ENCODE measurements around the gene COPS9.

COPS9 gene

DNA sequence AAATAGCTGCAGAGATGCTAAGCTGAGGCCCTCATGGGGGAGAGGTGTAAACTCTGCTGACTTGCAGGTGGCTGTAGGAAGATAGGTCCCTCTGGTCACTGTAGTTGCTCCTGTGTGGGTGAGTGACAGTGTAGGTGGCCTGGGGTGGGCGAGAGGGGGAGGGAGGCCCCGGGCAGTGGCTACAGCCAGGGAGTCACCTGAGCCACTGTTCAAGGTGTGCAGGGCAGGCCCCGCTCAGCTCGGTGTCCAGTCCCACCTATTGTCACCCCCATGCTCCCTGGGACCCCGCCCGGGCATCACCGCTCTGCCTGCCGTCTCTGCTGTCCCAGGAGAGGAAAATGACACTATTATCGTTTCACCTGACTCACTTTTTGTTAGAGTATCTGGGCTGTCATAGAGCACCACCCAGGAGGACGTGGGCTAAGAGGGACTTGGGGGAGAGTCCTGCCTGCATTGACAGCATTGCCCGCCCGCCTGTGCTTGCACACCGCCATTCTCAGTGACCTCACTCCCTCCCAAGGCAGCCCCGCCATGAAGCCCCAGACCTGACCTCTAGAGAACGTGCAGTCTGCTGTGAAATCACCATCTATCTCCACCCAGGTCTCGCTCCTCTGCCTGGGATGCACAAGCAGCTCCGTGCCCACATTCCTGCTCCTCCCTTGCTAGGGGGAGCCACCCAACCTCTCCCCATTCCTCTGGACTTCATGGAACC, 29.2 kb downstream of the COPS9 start:
- Histone ChIP-seq H3K36me3 (replicated peaks; ENCODE audit: low read depth, low read length) (no peaks in the 10 kb centered on the region), H2AFZ (ENCODE audit: low read depth, low read length) (no peak overlapping the region), H3K27ac (ENCODE audit: low read length) (no peak overlapping the region), H3K79me2 (ENCODE audit: low read length) (no peaks in the 10 kb centered on the region), H4K20me1 (ENCODE audit: insufficient read depth, low read length) (no peaks in the 10 kb centered on the region), H3K9me3 (ENCODE audit: insufficient read depth, low read length) (no peaks in the 10 kb centered on the region), H3K4me2 (ENCODE audit: low read length) (no peak overlapping the region), H3K4me3 (ENCODE audit: low read length) (no peak overlapping the region), H3K9ac (ENCODE audit: low read length) (no peak overlapping the region), H3K27me3 (ENCODE audit: low read depth, low read length) (no peaks in the 10 kb centered on the region), H3K4me1 (ENCODE audit: low read length) (no peaks in the 10 kb centered on the region)
- TF ChIP-seq, protein P1, sequence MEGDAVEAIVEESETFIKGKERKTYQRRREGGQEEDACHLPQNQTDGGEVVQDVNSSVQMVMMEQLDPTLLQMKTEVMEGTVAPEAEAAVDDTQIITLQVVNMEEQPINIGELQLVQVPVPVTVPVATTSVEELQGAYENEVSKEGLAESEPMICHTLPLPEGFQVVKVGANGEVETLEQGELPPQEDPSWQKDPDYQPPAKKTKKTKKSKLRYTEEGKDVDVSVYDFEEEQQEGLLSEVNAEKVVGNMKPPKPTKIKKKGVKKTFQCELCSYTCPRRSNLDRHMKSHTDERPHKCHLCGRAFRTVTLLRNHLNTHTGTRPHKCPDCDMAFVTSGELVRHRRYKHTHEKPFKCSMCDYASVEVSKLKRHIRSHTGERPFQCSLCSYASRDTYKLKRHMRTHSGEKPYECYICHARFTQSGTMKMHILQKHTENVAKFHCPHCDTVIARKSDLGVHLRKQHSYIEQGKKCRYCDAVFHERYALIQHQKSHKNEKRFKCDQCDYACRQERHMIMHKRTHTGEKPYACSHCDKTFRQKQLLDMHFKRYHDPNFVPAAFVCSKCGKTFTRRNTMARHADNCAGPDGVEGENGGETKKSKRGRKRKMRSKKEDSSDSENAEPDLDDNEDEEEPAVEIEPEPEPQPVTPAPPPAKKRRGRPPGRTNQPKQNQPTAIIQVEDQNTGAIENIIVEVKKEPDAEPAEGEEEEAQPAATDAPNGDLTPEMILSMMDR (IDR thresholded peaks at IDR 0.05; ENCODE audit: low read depth, low read length) = no peak
- no peak for TF ChIP-seq EZH2phosphoT487 (IDR thresholded peaks at IDR 0.05; ENCODE audit: low read depth)

DNA sequence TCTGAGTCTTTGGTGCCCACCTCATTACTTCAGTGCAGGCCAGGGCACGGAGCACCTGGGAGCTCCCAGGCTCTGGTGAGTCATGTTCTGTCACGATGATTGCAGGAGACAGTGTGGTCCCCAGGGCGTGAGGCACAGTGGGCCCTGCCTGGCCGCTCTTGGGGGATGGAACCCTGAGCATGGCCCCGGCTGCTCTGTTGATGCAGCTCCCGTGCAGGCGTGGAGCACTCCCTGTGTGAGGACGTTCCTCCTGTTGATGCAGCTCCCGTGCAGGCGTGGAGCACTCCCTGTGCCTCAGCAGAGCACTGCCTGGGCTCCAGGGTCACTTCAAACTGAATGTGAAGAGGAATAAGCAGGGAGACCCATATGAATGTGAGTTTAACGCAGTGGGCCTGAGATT, 30.1 kb downstream of the COPS9 start:
- Histone ChIP-seq H3K27ac (ENCODE audit: low read length) (no peak overlapping the region), H2AFZ (ENCODE audit: low read depth, low read length) (no peak overlapping the region), H3K27me3 (ENCODE audit: low read depth, low read length) (no peaks in the 10 kb centered on the region), H3K9me3 (ENCODE audit: insufficient read depth, low read length) (no peaks in the 10 kb centered on the region), H4K20me1 (ENCODE audit: insufficient read depth, low read length) (no peaks in the 10 kb centered on the region), H3K4me2 (ENCODE audit: low read length) (no peak overlapping the region), H3K4me1 (ENCODE audit: low read length) (no peaks in the 10 kb centered on the region), H3K36me3 (replicated peaks; ENCODE audit: low read depth, low read length) (no peaks in the 10 kb centered on the region), H3K4me3 (ENCODE audit: low read length) (no peak overlapping the region), H3K79me2 (ENCODE audit: low read length) (no peaks in the 10 kb centered on the region), H3K9ac (ENCODE audit: low read length) (no peak overlapping the region)
- no peak for TF ChIP-seq EZH2phosphoT487 (IDR thresholded peaks at IDR 0.05; ENCODE audit: low read depth)
- TF ChIP-seq, protein P1 (IDR thresholded peaks at IDR 0.05; ENCODE audit: low read depth, low read length) = no peak

DNA sequence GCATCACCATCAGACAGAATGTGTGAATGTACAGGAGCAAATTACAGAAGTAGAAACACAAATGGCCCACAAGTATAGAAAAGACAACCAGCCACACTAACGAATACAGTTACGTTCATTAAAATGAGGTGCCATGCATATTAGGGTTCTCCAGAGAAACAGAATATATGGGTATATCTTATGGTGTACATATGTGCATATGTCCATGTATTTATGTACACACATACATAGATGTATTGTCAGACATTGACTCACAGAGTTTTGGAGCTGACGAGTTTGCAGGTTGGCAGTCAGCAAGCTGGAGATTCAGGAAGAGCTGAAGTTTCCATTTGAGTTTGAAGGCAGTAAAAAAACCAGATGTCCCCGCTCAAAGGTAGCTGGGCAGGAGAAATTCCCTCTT, 33.0 kb downstream of the COPS9 start:
- Histone ChIP-seq H3K36me3 (replicated peaks; ENCODE audit: low read depth, low read length) (no peaks in the 10 kb centered on the region), H3K4me1 (ENCODE audit: low read length) (no peaks in the 10 kb centered on the region), H3K9ac (ENCODE audit: low read length) (no peak overlapping the region), H3K79me2 (ENCODE audit: low read length) (no peaks in the 10 kb centered on the region), H4K20me1 (ENCODE audit: insufficient read depth, low read length) (no peaks in the 10 kb centered on the region), H3K4me2 (ENCODE audit: low read length) (no peak overlapping the region), H3K9me3 (ENCODE audit: insufficient read depth, low read length) (no peaks in the 10 kb centered on the region), H3K4me3 (ENCODE audit: low read length) (no peak overlapping the region), H2AFZ (ENCODE audit: low read depth, low read length) (no peak overlapping the region), H3K27me3 (ENCODE audit: low read depth, low read length) (no peaks in the 10 kb centered on the region), H3K27ac (ENCODE audit: low read length) (no peak overlapping the region)
- TF ChIP-seq, protein P1 (IDR thresholded peaks at IDR 0.05; ENCODE audit: low read depth, low read length) = no peak
- no peak for TF ChIP-seq EZH2phosphoT487 (IDR thresholded peaks at IDR 0.05; ENCODE audit: low read depth)

DNA sequence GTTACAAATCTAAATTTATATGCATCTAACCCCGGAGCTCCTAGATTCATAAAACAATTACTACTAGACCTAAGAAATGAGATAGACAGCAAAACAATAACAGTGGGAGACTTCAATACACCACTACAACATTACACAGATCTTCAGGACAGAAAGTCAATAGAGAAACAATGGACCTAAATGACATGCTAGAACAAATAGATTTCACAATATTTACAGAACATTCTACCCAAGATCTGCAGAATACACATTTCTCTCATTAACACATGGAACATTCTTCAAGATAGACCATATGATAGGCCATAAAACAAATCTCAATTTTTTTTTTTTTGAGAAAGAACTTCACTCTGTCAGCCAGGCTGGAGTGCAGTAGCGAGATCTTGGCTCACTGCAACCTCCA, 37.8 kb downstream of the COPS9 start:
- no peaks in the 10 kb centered on the region for H3K36me3 ChIP-seq (replicated peaks; ENCODE audit: low read depth, low read length)

More for the DNA sequence above, 37.8 kb downstream of the COPS9 start:
- Histone ChIP-seq H3K27ac (ENCODE audit: low read length) (no peak overlapping the region), H3K9ac (ENCODE audit: low read length) (no peak overlapping the region), H4K20me1 (ENCODE audit: insufficient read depth, low read length) (no peaks in the 10 kb centered on the region), H3K4me2 (ENCODE audit: low read length) (no peak overlapping the region), H3K79me2 (ENCODE audit: low read length) (no peaks in the 10 kb centered on the region), H3K9me3 (ENCODE audit: insufficient read depth, low read length) (no peaks in the 10 kb centered on the region), H3K27me3 (ENCODE audit: low read depth, low read length) (no peaks in the 10 kb centered on the region), H2AFZ (ENCODE audit: low read depth, low read length) (no peak overlapping the region), H3K4me1 (ENCODE audit: low read length) (no peaks in the 10 kb centered on the region), H3K4me3 (ENCODE audit: low read length) (no peak overlapping the region)
- no peak for TF ChIP-seq EZH2phosphoT487 (IDR thresholded peaks at IDR 0.05; ENCODE audit: low read depth)
- TF ChIP-seq, protein P1 (IDR thresholded peaks at IDR 0.05; ENCODE audit: low read depth, low read length) = no peak
